HG03095 (cell line): ENCODE results near the gene RUSF1.
"Not testable (repeated sequence)": the region's sequence is repeated elsewhere in the genome, so short reads cannot be mapped to it uniquely, and the experiment has no call there.

ENCODE experiments used
- ATAC-seq: cut with Tn5 transposase; IDR thresholded peaks from one replicate; pipeline ENCODE4 v1.9.1; 2021; ENCODE audit warnings: moderate library complexity; ENCODE audit not compliant: unreplicated experiment

The RUSF1 gene

GRCh38 chr16:31507929-31508705 lies at the start of gene RUSF1:
RUSF1 (minus strand) TSS chr16:31508391; CDS start chr16:31508373, 18 bp downstream.
- peak; percentile 88 for ATAC-seq

GRCh38 chr16:31542763-31543162 lies 34.6 kb upstream of the RUSF1 start:
- ATAC-seq = no peak

DNA sequence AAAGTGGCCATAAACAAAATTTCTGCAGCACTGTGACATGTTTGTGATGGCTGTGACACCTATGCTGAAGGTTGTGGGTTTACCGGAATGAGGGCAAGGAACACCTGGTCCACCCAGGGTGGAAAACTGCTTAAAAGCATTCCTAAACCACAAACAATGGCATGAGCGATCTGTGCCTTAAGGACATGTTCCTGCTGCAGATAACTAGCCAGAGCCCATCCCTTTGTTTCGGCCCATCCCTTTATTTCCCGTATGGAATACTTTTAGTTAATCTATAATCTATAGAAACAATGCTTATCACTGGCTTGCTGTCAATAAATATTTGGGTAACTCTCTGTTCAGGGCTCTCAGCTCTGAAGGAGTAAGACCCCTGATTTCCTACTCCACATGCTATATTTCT lies 31.6 kb upstream of the RUSF1 start:
- not testable (repeated sequence) for ATAC-seq

GRCh38 chr16:31538243-31538598 lies 30.0 kb upstream of the RUSF1 start:
- ATAC-seq = not testable (repeated sequence)

GRCh38 chr16:31537362-31538242 lies 29.4 kb upstream of the RUSF1 start:
- no peak for ATAC-seq

- ATAC-seq = no peak
Measured at GRCh38 chr16:31536804-31537361, 28.7 kb upstream of the RUSF1 start.

GRCh38 chr16:31535737-31536136 lies 27.5 kb upstream of the RUSF1 start:
- no peak for ATAC-seq

DNA sequence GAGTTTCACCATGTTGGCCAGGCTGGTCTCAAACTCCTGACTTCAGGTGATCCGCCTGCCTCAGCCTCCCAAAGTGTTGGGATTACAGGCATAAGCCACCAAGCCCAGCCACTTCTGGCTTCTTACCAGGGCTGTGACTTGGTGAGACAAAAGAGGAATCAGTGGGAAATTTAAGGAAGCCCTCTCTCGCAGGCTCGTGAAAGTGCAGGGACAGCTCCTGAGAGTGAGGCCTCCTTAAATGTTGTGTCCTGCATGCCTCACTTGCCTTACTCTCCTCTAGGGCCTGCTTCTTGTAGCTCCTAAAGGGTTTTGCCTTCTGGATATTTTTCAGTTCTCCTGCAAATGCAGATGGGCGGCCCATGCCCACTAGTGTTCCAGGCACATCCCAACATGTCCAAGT lies 24.7 kb upstream of the RUSF1 start:
- no peak for ATAC-seq

GRCh38 chr16:31532120-31532519 lies 23.9 kb upstream of the RUSF1 start:
- ATAC-seq = no peak

DNA sequence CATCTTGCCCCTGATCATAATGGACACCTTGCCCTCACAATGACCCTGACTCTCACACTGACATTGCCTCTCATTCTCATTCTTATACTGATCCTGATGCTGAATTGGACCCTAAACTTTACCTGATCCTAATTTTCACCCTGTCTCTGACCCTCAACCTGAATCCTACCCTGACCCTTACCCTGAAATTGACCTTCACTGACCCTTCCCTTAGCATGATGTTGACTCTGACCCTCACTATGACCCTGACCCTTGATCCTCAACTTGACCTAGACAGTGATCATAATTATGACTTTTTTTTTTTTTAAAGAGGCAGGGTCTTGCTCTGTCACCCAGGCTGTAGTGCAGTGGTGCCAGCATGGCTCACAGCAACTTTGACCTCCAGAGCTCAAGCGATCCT lies 22.9 kb upstream of the RUSF1 start:
- ATAC-seq = no peak

DNA sequence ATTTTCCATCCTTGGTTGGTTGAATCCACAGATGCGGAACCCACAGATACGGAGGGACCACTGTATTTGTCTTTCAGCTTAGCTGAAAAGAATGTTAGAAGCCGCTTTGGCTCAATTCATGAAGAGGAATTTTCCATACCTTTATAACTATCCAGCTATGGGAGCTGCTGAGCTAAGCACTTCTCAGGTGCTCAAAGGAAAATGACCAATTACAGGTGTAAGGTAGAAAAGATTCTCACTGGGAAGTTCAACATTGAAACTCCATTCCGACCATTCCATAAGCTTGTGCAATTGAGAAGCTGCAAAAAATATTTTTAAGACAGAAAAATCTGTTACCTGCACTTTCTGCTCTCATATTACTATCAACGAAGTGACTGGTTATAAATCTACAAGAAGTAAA lies 22.2 kb upstream of the RUSF1 start:
- no peak for ATAC-seq

DNA sequence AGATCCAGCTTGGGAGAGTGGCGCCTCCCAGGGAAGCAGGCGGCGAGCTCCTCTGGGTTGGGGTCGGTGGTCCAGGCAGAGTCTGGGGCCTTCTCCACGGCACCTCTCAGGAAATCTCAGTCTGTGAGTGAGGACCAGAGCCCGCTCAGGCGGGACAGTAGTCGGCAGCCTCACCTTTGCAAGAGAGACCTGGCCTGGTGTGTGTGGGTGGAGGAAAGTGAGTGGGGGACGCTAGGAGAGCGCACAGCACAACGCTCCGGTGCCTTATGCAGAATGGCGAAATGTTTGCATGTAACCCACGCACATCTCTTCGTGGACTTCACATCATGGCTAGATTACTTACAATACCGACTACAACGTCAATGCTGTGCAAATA lies 21.7 kb upstream of the RUSF1 start:
- ATAC-seq = no peak

DNA sequence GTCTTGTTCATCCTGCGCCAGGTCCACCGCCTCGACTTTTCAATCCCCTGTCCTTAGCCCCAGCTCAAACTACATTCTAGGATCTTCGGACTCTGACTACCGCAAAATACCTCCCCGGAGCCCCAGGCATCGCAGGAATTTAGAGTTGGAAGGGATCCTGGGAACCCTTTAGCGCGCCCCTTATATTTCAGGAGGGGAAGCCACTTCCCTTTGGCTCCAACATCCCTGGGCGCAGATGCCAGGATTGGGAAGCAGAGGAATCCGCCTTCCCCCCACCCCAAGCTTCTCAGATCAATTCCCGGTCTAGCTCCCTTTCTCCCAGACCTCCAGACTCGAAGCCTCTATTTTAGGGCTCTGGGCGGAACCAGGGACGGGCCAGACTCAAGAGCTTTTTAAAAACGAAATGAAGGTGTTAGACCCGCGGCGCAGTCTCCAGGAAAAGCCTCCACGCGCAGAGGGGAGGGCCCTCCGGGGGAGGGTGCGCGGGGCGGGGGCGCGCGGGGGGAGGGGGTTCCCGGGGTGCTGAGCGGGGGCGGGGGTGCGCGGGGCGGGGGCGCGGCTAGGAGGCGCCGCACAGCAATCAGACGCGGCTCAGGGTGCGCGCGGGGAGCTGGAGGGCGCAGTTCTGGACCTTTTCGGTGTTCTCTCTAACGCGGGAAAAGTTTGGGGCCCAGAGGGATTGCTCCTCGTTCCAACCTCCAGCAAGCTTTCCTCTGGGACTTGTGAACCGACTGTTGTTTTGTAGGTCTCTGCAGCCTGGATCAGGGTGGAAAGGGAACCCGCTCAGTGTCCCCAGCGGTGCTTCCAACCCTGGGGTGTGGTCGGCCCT lies 21.1 kb upstream of the RUSF1 start:
- no peak for ATAC-seq

DNA sequence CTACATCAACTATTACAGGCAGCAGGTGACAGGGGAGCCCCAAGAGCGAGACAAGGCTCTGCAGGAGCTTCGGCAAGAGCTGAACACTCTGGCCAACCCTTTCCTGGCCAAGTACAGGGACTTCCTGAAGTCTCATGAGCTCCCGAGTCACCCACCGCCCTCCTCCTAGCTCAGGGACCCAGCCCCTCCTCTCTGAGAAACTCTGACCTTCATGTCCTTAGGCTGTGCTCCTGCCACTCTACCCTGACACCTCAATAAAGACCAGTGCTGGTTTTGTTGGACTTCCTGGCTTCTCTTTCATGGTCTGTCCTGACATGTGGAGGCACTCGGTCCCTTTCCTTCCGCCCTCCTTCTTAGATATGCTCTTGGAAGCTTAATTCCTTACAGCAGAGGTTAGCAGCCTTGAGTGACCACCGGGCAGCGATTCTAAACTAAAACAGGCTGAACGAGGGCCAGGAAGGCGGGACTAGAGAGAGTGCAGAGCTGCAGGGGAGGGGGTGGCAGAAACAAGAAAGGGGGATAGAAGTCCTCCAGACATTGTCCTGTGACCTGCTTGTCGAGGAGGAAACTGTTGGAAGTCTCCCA lies 20.4 kb upstream of the RUSF1 start:
- ATAC-seq = no peak

- ATAC-seq = no peak
Measured at GRCh38 chr16:31527734-31528274, 19.6 kb upstream of the RUSF1 start, which contains the start of gene AHSP. AHSP (plus strand) TSS chr16:31527900; CDS start chr16:31528140, 240 bp downstream.

DNA sequence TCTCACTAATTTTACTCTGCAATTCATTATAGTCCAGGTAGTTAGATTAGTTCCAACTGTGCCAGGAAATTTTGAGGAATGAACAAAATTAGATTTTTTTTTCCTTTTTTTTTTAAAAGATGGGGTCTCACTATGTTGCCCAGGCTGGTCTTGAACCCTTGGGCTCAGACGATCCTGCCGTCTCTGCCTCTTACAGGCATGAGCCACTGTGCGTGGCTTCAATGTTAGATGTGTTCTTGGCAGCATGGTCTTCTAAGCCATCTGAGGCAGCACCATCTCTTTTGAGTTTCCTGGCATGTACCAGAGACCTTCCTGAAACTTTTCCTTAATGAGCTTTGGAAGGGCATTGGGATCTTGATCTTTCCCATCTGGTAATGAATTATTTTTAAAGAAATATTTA lies 16.9 kb upstream of the RUSF1 start:
- ATAC-seq = no peak

DNA sequence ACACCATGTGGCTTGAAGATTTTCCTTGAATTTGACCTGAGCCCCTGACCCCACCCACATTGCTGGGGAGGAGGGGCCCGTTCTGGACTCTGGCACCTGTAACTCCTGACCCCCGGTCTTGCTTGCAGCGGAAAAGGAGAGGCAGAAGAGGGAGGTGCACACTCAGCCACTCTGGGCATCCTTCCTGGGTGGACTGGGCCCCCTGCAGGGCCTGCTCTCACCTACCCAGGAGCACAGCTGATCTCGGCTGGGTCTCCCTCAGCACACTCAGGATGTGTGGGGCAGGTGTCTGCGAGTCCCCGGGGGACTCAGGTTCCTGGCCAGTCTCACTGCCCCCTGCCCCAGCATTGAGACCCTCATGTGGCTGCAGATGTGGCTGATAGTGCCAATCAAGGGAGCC lies 15.6 kb upstream of the RUSF1 start:
- not testable (repeated sequence) for ATAC-seq

- no peak for ATAC-seq
Measured at GRCh38 chr16:31522071-31522470, 13.9 kb upstream of the RUSF1 start.

DNA sequence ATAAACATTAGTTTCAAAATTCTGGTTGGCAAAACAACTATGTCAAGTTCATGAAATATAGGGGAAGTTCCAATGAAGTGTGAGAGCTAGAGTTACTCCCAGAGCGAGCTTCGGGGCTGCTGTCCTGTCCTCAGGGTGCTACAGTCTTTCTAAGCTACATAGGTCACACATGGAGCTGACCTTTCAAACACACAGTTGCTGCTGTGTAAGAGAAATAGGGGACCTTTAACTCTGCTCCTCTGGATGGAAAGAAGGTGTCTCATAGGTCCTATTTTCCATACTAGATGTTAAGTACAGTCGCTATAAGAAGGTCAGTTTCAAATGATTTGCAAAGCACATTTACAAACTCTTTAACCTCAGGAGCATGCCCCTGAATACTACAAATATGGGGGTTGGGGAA lies 13.2 kb upstream of the RUSF1 start:
- ATAC-seq = no peak

DNA sequence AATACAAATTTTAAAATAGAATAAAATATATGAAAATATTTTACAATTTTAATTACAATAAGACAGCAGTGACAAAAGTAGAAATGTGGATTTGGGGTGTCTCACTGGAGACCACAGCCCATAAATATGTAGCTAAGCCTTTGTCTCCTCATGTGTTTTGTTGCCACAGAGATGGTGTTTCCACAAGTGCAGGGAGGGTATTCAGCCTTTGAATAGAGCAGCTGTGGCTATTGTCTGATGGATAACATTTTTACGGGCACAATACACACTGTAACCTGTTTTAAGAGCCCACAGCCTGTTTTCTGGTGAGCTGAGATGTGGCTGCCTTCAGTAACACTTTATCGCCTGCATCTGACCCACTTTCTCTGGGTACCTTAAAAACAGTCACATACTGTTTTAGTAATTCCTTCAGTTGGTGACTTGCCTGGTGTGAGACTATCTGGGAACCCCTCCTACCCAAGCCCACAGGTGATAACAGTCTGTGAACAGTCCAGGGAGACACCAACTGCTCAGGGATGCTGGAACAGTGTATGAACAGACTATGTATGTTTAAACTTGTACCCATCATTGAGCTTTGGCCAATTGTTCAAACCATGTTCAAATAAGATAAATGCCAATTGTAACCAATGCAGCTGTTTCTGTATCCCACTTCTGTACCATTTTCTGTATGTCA lies 11.7 kb upstream of the RUSF1 start:
- no peak for ATAC-seq
